ENCODE results near the gene POGLUT3. TPM values are rescaled to one million over a fixed set of nuclear protein-coding genes. Genes with fewer than 3 reads are reported as not detected.

Gene POGLUT3
- polyA plus RNA-seq, 1 donor from 2014 or later, result 0.31 TPM

DNA sequence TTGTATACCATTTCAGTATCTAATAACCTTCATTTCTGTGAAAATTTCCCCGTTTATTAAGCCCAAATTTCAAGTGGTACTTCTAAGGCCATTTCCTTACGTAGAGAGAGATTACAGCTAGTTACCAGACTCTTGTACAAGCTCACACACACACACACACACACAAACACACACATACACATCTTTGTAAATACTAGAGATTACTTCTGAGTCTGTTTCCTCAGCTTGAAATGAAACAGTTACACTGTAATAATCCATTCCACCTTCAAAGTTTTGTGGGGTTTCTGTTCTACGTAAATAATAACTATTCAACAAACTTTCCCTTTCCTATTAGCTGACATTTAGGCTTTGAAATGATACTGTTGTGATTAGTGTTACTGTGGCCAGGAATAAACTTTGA is 6.2 kb downstream of the POGLUT3 start:
- no peaks in the 10 kb centered on the region for H3K79me2 ChIP-seq (replicated peaks; ENCODE audit: insufficient read depth, low read length)
- no peak overlapping the region for H2AFZ ChIP-seq (ENCODE audit: low read depth, low read length)
- no peaks in the 10 kb centered on the region for H4K20me1 ChIP-seq (ENCODE audit: insufficient read depth)
- H3F3A ChIP-seq (ENCODE audit: insufficient read depth, low read length, poor library complexity, severe bottlenecking), result no peaks in the 10 kb centered on the region
- no peak overlapping the region for H3K9ac ChIP-seq (ENCODE audit: low read length)
- H3K9me3 ChIP-seq (ENCODE audit: low read length), result no peaks in the 10 kb centered on the region
- no peaks in the 10 kb centered on the region for H3K36me3 ChIP-seq (ENCODE audit: insufficient read depth, low read length)
- H3K27ac ChIP-seq (ENCODE audit: low read length), result no peak overlapping the region
- H3K4me3 ChIP-seq (ENCODE audit: low read length), result no peak overlapping the region
- no peak overlapping the region for H3K4me2 ChIP-seq (ENCODE audit: low read length)
- no peaks in the 10 kb centered on the region for H3K9me2 ChIP-seq (ENCODE audit: insufficient read depth, low read length)
- TF ChIP-seq, protein P1, sequence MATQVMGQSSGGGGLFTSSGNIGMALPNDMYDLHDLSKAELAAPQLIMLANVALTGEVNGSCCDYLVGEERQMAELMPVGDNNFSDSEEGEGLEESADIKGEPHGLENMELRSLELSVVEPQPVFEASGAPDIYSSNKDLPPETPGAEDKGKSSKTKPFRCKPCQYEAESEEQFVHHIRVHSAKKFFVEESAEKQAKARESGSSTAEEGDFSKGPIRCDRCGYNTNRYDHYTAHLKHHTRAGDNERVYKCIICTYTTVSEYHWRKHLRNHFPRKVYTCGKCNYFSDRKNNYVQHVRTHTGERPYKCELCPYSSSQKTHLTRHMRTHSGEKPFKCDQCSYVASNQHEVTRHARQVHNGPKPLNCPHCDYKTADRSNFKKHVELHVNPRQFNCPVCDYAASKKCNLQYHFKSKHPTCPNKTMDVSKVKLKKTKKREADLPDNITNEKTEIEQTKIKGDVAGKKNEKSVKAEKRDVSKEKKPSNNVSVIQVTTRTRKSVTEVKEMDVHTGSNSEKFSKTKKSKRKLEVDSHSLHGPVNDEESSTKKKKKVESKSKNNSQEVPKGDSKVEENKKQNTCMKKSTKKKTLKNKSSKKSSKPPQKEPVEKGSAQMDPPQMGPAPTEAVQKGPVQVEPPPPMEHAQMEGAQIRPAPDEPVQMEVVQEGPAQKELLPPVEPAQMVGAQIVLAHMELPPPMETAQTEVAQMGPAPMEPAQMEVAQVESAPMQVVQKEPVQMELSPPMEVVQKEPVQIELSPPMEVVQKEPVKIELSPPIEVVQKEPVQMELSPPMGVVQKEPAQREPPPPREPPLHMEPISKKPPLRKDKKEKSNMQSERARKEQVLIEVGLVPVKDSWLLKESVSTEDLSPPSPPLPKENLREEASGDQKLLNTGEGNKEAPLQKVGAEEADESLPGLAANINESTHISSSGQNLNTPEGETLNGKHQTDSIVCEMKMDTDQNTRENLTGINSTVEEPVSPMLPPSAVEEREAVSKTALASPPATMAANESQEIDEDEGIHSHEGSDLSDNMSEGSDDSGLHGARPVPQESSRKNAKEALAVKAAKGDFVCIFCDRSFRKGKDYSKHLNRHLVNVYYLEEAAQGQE (IDR thresholded peaks at IDR 0.05; ENCODE audit: borderline replicate concordance), result no peak
- TF ChIP-seq CTCF (IDR thresholded peaks at IDR 0.05; ENCODE audit: poor library complexity, severe bottlenecking) (no peak), MXI1 (conservative IDR thresholded peaks at IDR 0.05; ENCODE audit: poor library complexity, severe bottlenecking) (no peak), POLR2AphosphoS5 (IDR thresholded peaks at IDR 0.05) (no peak)
- H3K27me3 ChIP-seq (ENCODE audit: insufficient read depth, low read depth, low read length), result no peaks in the 10 kb centered on the region

DNA sequence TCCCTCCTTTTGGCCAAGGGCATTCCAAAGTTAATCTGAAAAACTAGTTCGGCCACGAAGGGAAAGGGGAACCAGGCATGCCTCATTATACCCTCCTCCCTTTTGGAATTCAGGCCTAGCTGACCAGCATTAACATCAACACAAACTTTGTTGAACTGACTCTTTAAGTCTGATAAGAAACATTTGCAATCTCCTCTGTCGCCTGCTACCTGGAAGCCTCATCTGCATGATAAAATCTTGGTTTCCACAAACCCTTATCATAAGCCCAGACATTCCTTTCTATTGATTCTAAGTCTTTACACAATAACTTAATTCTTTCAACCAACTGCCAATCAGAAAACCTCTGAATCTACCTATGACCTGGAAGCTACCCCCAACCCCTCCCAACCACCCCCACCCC is 11.4 kb downstream of the POGLUT3 start:
- Histone ChIP-seq H3K4me2 (ENCODE audit: low read length) (no peak overlapping the region), H3K9me3 (ENCODE audit: low read length) (no peaks in the 10 kb centered on the region), H3K27ac (ENCODE audit: low read length) (no peak overlapping the region), H3K36me3 (ENCODE audit: insufficient read depth, low read length) (no peaks in the 10 kb centered on the region), H4K20me1 (ENCODE audit: insufficient read depth) (no peaks in the 10 kb centered on the region), H3K79me2 (replicated peaks; ENCODE audit: insufficient read depth, low read length) (no peaks in the 10 kb centered on the region), H3K9me2 (ENCODE audit: insufficient read depth, low read length) (no peaks in the 10 kb centered on the region), H3K4me3 (ENCODE audit: low read length) (no peak overlapping the region), H3F3A (ENCODE audit: insufficient read depth, low read length, poor library complexity, severe bottlenecking) (no peaks in the 10 kb centered on the region), H2AFZ (ENCODE audit: low read depth, low read length) (no peak overlapping the region), H3K9ac (ENCODE audit: low read length) (no peak overlapping the region), H3K27me3 (ENCODE audit: insufficient read depth, low read depth, low read length) (no peaks in the 10 kb centered on the region)
- TF ChIP-seq RAD21 (conservative IDR thresholded peaks at IDR 0.05) (no peak), SMC3 (conservative IDR thresholded peaks at IDR 0.05; ENCODE audit: poor library complexity) (no peak), MXI1 (conservative IDR thresholded peaks at IDR 0.05; ENCODE audit: poor library complexity, severe bottlenecking) (no peak), CTCF (IDR thresholded peaks at IDR 0.05; ENCODE audit: poor library complexity, severe bottlenecking) (no peak), EZH2 (IDR thresholded peaks at IDR 0.05; ENCODE audit: borderline replicate concordance, insufficient read depth, low read length, poor library complexity, severe bottlenecking) (no peak), EP300 (conservative IDR thresholded peaks at IDR 0.05; ENCODE audit: poor library complexity, severe bottlenecking) (no peak), TAF1 (IDR thresholded peaks at IDR 0.05; ENCODE audit: low read depth) (no peak), POLR2AphosphoS5 (IDR thresholded peaks at IDR 0.05) (no peak)
- TF ChIP-seq, protein P1 (IDR thresholded peaks at IDR 0.05; ENCODE audit: borderline replicate concordance), result no peak

Measured in neural cell (in vitro differentiated cells).